Epithelial cell of esophagus (primary cell): ENCODE data around the gene CNOT6.

Experiments
- DNase-seq: peaks from one replicate; pipeline ENCODE4 v3.0.0; 2010; ENCODE audit warnings: low read depth
- H3K4me3 ChIP-seq: 2 replicates; pipeline ENCODE4 v1.5.1; 2011; ENCODE audit warnings: mild to moderate bottlenecking, low read length, control low read depth
- TF ChIP-seq, protein P1 (sequence below): IDR thresholded peaks from 2 replicates; pipeline ENCODE4 v1.5.1; 2011; ENCODE audit warnings: low read depth, mild to moderate bottlenecking, low read length, control low read depth, inconsistent platforms; ENCODE audit not compliant: insufficient read depth; ENCODE audit errors: missing control alignments

CNOT6 gene

GRCh38 chr5:180626661-180627385 is 132.6 kb downstream of the CNOT6 start:
- no peak for DNase-seq
- H3K4me3 ChIP-seq: no peak overlapping the region
- TF ChIP-seq, protein P1, sequence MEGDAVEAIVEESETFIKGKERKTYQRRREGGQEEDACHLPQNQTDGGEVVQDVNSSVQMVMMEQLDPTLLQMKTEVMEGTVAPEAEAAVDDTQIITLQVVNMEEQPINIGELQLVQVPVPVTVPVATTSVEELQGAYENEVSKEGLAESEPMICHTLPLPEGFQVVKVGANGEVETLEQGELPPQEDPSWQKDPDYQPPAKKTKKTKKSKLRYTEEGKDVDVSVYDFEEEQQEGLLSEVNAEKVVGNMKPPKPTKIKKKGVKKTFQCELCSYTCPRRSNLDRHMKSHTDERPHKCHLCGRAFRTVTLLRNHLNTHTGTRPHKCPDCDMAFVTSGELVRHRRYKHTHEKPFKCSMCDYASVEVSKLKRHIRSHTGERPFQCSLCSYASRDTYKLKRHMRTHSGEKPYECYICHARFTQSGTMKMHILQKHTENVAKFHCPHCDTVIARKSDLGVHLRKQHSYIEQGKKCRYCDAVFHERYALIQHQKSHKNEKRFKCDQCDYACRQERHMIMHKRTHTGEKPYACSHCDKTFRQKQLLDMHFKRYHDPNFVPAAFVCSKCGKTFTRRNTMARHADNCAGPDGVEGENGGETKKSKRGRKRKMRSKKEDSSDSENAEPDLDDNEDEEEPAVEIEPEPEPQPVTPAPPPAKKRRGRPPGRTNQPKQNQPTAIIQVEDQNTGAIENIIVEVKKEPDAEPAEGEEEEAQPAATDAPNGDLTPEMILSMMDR: no peak

GRCh38 chr5:180627386-180628120 is 133.4 kb downstream of the CNOT6 start:
- H3K4me3 ChIP-seq: no peak overlapping the region
- no peak for DNase-seq
- TF ChIP-seq, protein P1: no peak
